ENCODE data around the gene TRAM2. TPM values are rescaled to one million over a fixed set of nuclear protein-coding genes. Genes with fewer than 3 reads are reported as not detected.

TRAM2 gene
- total and polyA plus RNA-seq, 2 of the 13 experiments (the other 11 are each of a cell fraction or from before 2014, with no cell fraction given) = 49.1 to 72.5 TPM

- FAIRE-seq = no peak
- TF ChIP-seq, protein P1, sequence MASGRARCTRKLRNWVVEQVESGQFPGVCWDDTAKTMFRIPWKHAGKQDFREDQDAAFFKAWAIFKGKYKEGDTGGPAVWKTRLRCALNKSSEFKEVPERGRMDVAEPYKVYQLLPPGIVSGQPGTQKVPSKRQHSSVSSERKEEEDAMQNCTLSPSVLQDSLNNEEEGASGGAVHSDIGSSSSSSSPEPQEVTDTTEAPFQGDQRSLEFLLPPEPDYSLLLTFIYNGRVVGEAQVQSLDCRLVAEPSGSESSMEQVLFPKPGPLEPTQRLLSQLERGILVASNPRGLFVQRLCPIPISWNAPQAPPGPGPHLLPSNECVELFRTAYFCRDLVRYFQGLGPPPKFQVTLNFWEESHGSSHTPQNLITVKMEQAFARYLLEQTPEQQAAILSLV (CRISPR knock-in tag; IDR thresholded peaks at IDR 0.05; ENCODE audit: borderline replicate concordance) = no peak
- no peak for TF ChIP-seq ZNF530 (CRISPR knock-in tag; IDR thresholded peaks at IDR 0.05; ENCODE audit: low read depth)
- TF ChIP-seq KDM4B (CRISPR knock-in tag; IDR thresholded peaks at IDR 0.05) = no peak
- no peak for TF ChIP-seq JDP2 (CRISPR knock-in tag; IDR thresholded peaks at IDR 0.05; ENCODE audit: borderline replicate concordance)
- TF ChIP-seq CHCHD3 (CRISPR knock-in tag; IDR thresholded peaks at IDR 0.05) = no peak
- no peak for TF ChIP-seq MED1 (CRISPR knock-in tag; IDR thresholded peaks at IDR 0.05)
- no peak for TF ChIP-seq ZNF333 (CRISPR knock-in tag; IDR thresholded peaks at IDR 0.05; ENCODE audit: borderline replicate concordance)
- no peak for TF ChIP-seq ZBTB2 (CRISPR knock-in tag; IDR thresholded peaks at IDR 0.05; ENCODE audit: low read depth)
- TF ChIP-seq CENPBD1 (CRISPR knock-in tag; IDR thresholded peaks at IDR 0.05; ENCODE audit: borderline replicate concordance, low read depth) = no peak
- TF ChIP-seq TCF7L2 (IDR thresholded peaks at IDR 0.05; ENCODE audit: low read depth, low read length) = no peak
- no peak for TF ChIP-seq PHF5A (CRISPR knock-in tag; IDR thresholded peaks at IDR 0.05; ENCODE audit: low read depth, unreplicated experiment)
- TF ChIP-seq, protein P2, sequence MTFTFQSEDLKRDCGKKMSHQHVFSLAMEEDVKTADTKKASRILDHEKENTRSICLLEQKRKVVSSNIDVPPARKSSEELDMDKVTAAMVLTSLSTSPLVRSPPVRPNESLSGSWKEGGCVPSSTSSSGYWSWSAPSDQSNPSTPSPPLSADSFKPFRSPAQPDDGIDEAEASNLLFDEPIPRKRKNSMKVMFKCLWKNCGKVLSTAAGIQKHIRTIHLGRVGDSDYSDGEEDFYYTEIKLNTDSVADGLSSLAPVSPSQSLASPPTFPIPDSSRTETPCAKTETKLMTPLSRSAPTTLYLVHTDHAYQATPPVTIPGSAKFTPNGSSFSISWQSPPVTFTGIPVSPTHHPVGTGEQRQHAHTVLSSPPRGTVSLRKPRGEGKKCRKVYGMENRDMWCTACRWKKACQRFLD (CRISPR knock-in tag; IDR thresholded peaks at IDR 0.05; ENCODE audit: borderline replicate concordance) = no peak
- TF ChIP-seq MLX (CRISPR knock-in tag; IDR thresholded peaks at IDR 0.05) = no peak
- no peak for TF ChIP-seq SRSF9 (IDR thresholded peaks at IDR 0.05; ENCODE audit: borderline replicate concordance, insufficient read depth, low read depth, low read length, poor library complexity, severe bottlenecking)
- TF ChIP-seq CHD2 (IDR thresholded peaks at IDR 0.05; ENCODE audit: low read depth, low read length) = no peak
- no peak for TF ChIP-seq POGZ (CRISPR knock-in tag; IDR thresholded peaks at IDR 0.05)
- Histone ChIP-seq H3K27me3 (ENCODE audit: control insufficient read depth in 1 of 2, insufficient read depth in 2 of 2, low read length in 2 of 2) (no peaks in the 10 kb centered on the region), H2AFZ (ENCODE audit: low read length) (no peak overlapping the region), H4K20me1 (ENCODE audit: insufficient read depth, low read length) (peaks cover 28% of the 10 kb centered on the region), H3K4me3 (replicated peaks in 1 of 3; ENCODE audit: insufficient read depth in 1 of 3, low read depth in 2 of 3, low read length in 3 of 3) (no peak overlapping the region), H3K27ac (ENCODE audit: extremely low read length, insufficient read depth, low read length) (peak overlapping the region; percentile 3), H3K9ac (ENCODE audit: insufficient read depth, low read depth, low read length) (no peak overlapping the region), H3K9me3 (ENCODE audit: low read length) (no peaks in the 10 kb centered on the region), H3K79me2 (ENCODE audit: insufficient read depth, low read length) (peaks cover 97% of the 10 kb centered on the region), H3K36me3 (replicated peaks in 1 of 2; ENCODE audit: control insufficient read depth in 1 of 2, insufficient read depth in 2 of 2, low read length in 2 of 2) (peaks cover 9 to 20% of the 10 kb centered on the region in 2 experiments), H3K4me2 (ENCODE audit: low read depth, low read length) (no peak overlapping the region), H3K4me1 (ENCODE audit: insufficient read depth, low read length) (peaks cover 85% of the 10 kb centered on the region)
- no peak for ATAC-seq
- BruUV-seq (replicated peaks) = no TSS peak
- no peak for DNase-seq (ENCODE audit: low spot score)
- POLR2A ChIA-PET = interaction anchor here (0.9 to 2.3 kb wide), 4 partner anchors 14 to 48 kb away, joined by 3 to 10 read pairs (median 3); partner anchors contain the start of gene TRAM2
- CTCF ChIA-PET (ENCODE audit: low intra/inter-chr PET ratio, low total read pairs) = no interaction called here
- 98% methylated on average over 5 of the region's 5 CpGs for WGBS (ENCODE audit: low lambda C conversion rate)
- intact Hi-C loops (cut with micrococcal nuclease; ENCODE audit: unreplicated experiment) (no loop called here), in situ Hi-C loops (cut with HindIII; ENCODE audit: extremely low pct_ligation_motif_present, low pct_unique_long_range_greater_than_20kb) (no loop called here)
Observed at GRCh38 chr6:52550870-52551269, 26.0 kb downstream of the TRAM2 start.

All from HepG2 (cell line).